ENCODE results near the gene CCBE1.

Gene CCBE1

GRCh38 chr18:59612381-59612780 lies 84.8 kb downstream of the CCBE1 start:
- DNase-seq = no peak

- DNase-seq = no peak
Measured at GRCh38 chr18:59610546-59611140, 86.6 kb downstream of the CCBE1 start.

GRCh38 chr18:59609654-59610053 lies 87.6 kb downstream of the CCBE1 start:
- DNase-seq = no peak

GRCh38 chr18:59607471-59607870 lies 89.8 kb downstream of the CCBE1 start:
- DNase-seq = no peak

GRCh38 chr18:59607078-59607379 lies 90.2 kb downstream of the CCBE1 start:
- no peak for DNase-seq

- DNase-seq = no peak
Measured at GRCh38 chr18:59606193-59607077, 90.8 kb downstream of the CCBE1 start.

- no peak for DNase-seq
Measured at GRCh38 chr18:59605633-59606192, 91.5 kb downstream of the CCBE1 start.

GRCh38 chr18:59604877-59605276 lies 92.3 kb downstream of the CCBE1 start:
- DNase-seq = no peak

GRCh38 chr18:59597049-59597448 lies 100.2 kb downstream of the CCBE1 start:
- DNase-seq = no peak

GRCh38 chr18:59593291-59593717 lies 103.9 kb downstream of the CCBE1 start:
- DNase-seq = no peak

GRCh38 chr18:59592624-59593023 lies 104.6 kb downstream of the CCBE1 start:
- DNase-seq = no peak

GRCh38 chr18:59582395-59582794 lies 114.8 kb downstream of the CCBE1 start:
- no peak for DNase-seq

- no peak for DNase-seq
Measured at GRCh38 chr18:59579509-59579908, 117.7 kb downstream of the CCBE1 start.

GRCh38 chr18:59577386-59577655 lies 119.9 kb downstream of the CCBE1 start:
- DNase-seq = no peak

- DNase-seq = no peak
Measured at GRCh38 chr18:59576541-59577385, 120.5 kb downstream of the CCBE1 start.

GRCh38 chr18:59575995-59576394 lies 121.2 kb downstream of the CCBE1 start:
- no peak for DNase-seq

- no peak for DNase-seq
Measured at GRCh38 chr18:59573962-59574361, 123.3 kb downstream of the CCBE1 start.

GRCh38 chr18:59571902-59572301 lies 125.3 kb downstream of the CCBE1 start:
- no peak for DNase-seq

GRCh38 chr18:59570796-59571195 lies 126.4 kb downstream of the CCBE1 start:
- no peak for DNase-seq

GRCh38 chr18:59570101-59570775 lies 127.0 kb downstream of the CCBE1 start:
- no peak for DNase-seq

- DNase-seq = no peak
Measured at GRCh38 chr18:59569390-59569791, 127.8 kb downstream of the CCBE1 start.

- no peak for DNase-seq
Measured at GRCh38 chr18:59567431-59567830, 129.8 kb downstream of the CCBE1 start.

GRCh38 chr18:59566533-59566971 lies 130.7 kb downstream of the CCBE1 start:
- no peak for DNase-seq

Measured in NCI-H187 (cell line).